Right atrium auricular region (tissue), 2 donors: Measurements from ENCODE around the gene PPP1R13B. TPM values are rescaled to one million over a fixed set of nuclear protein-coding genes. Genes with fewer than 3 reads are reported as not detected.
A peak's percentile ranks its signal among the peaks of the same experiment; 100 is the strongest.

Experiments used
- DNase-seq: peaks from one replicate; pipeline ENCODE4 v3.0.0-alpha.2; 2019; ENCODE audit warnings: low spot score
- H3K27ac ChIP-seq, 2 donors: fragments of 200-600 bp; sonication (generic); 1 replicate in 1 of 2; 2 replicates in 1 of 2; pipeline ENCODE4 v1.5.1; 2016 to 2019
- H3K27me3 ChIP-seq, 2 donors: fragments of 200-600 bp; sonication (generic); one replicate each; pipeline versions ENCODE4 v1.5.1 to v1.6.0; 2017 to 2019
- H3K36me3 ChIP-seq: fragments of 200-600 bp; sonication (generic); one replicate; pipeline ENCODE4 v1.5.1; 2016
- H3K4me1 ChIP-seq, 2 donors: fragments of 200-600 bp; sonication (generic); one replicate each; pipeline versions ENCODE4 v1.5.1 to v1.6.0; 2017 to 2019
- H3K4me3 ChIP-seq, 2 donors: fragments of 200-600 bp; sonication (generic); 1 replicate in 1 of 2; 2 replicates in 1 of 2; pipeline ENCODE4 v1.5.1; 2017 to 2019; ENCODE audit warnings: mild to moderate bottlenecking in 1 of 2, moderate library complexity in 1 of 2
- H3K9me3 ChIP-seq, 2 donors: fragments of 200-600 bp; sonication (generic); one replicate each; pipeline ENCODE4 v1.5.1; 2019
- total RNA-seq, 2 donors: library from RNA; depleted of rRNA; stranded (reverse); fragments of >200 nt; gene quantifications; one replicate each; pipeline ENCODE4 v1.1.0, GENCODE V29; 2016
- TF ChIP-seq, protein P1 (sequence below), 2 donors: fragments of 200-600 bp; sonication (generic); IDR thresholded peaks; one replicate each; pipeline ENCODE4 v1.5.1; 2019; ENCODE audit warnings: antibody characterized with exemption in 2 of 2

Gene PPP1R13B, protein sequence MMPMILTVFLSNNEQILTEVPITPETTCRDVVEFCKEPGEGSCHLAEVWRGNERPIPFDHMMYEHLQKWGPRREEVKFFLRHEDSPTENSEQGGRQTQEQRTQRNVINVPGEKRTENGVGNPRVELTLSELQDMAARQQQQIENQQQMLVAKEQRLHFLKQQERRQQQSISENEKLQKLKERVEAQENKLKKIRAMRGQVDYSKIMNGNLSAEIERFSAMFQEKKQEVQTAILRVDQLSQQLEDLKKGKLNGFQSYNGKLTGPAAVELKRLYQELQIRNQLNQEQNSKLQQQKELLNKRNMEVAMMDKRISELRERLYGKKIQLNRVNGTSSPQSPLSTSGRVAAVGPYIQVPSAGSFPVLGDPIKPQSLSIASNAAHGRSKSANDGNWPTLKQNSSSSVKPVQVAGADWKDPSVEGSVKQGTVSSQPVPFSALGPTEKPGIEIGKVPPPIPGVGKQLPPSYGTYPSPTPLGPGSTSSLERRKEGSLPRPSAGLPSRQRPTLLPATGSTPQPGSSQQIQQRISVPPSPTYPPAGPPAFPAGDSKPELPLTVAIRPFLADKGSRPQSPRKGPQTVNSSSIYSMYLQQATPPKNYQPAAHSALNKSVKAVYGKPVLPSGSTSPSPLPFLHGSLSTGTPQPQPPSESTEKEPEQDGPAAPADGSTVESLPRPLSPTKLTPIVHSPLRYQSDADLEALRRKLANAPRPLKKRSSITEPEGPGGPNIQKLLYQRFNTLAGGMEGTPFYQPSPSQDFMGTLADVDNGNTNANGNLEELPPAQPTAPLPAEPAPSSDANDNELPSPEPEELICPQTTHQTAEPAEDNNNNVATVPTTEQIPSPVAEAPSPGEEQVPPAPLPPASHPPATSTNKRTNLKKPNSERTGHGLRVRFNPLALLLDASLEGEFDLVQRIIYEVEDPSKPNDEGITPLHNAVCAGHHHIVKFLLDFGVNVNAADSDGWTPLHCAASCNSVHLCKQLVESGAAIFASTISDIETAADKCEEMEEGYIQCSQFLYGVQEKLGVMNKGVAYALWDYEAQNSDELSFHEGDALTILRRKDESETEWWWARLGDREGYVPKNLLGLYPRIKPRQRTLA
- 10 to 100 TPM; 45.7 to 47.8 TPM for total RNA-seq

DNA sequence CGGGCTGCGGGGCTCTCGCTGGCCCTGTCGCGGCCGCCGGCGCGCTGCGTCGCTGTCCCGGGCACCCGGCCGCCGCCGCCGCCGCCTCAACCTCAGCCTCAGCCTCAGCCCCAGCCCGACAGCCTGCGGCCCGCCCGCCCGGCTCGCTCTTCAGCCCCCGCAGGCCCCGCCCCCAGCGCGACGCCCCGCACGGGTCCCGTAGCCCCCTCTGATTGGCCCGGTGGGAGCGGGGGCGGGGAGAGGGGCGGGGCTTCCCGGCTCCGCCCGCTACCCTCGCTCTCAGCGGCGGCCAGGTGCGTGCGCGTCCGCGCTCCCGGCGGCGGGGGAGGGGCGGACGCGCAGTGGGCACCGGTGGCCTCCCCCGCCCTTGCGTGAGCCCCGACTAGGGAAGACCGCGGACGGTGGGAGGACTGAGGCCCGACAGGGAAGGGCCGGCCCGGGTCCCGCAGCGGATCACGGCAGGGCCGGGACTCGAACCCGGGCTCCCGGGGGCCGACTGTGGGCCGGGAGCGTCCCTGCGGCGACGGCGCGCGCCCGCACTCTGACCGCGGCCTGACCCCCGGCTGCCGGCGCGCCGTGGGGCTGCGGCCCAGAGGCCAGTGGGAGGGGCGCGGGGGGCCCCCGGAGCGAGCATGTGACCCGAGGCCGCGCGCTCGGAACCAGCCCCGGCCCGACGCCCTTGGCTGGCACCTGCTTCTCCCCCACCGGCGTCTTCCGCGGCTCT, at the start of gene PPP1R13B:
Gene PPP1R13B, minus strand, starts transcription at position 125 of the 724 bp plus-strand sequence. CDS start 268 bp downstream, outside the sequence.
- Histone ChIP-seq H3K9me3 (no peaks in the 10 kb centered on the region), H3K27me3 (no peaks in the 10 kb centered on the region), H3K4me3 (peak within 1 kb of the TSS; percentile 71 to 78), H3K4me1 (peaks cover 0 to 34% of the 10 kb centered on the region in 2 donors), H3K36me3 (peaks cover 7% of the 10 kb centered on the region), H3K27ac (peak within 1 kb of the TSS; percentile 86 to 92)
- DNase-seq = peak; percentile 86
- TF ChIP-seq, protein P1, sequence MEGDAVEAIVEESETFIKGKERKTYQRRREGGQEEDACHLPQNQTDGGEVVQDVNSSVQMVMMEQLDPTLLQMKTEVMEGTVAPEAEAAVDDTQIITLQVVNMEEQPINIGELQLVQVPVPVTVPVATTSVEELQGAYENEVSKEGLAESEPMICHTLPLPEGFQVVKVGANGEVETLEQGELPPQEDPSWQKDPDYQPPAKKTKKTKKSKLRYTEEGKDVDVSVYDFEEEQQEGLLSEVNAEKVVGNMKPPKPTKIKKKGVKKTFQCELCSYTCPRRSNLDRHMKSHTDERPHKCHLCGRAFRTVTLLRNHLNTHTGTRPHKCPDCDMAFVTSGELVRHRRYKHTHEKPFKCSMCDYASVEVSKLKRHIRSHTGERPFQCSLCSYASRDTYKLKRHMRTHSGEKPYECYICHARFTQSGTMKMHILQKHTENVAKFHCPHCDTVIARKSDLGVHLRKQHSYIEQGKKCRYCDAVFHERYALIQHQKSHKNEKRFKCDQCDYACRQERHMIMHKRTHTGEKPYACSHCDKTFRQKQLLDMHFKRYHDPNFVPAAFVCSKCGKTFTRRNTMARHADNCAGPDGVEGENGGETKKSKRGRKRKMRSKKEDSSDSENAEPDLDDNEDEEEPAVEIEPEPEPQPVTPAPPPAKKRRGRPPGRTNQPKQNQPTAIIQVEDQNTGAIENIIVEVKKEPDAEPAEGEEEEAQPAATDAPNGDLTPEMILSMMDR (IDR thresholded peaks at IDR 0.05) = no peak

DNA sequence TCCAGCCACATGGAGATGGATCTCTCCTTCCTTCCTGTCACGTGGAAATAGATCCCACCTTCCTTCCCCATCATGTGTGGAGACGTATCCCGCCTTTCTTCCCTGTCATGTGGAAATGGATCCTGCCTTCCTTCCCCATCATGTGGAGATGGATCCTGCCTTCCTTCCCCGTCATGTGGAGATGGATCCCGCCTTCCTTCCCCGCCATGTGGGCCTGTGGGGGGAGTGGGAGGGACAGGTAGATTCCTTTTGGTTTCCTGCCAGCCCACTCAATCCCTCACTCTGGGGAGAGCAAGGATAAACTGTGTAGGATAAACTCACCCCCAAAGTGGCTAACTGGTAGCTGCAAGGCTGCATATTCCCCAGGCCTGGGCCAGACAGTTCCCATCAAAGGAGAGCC, 49.2 kb upstream of the PPP1R13B start:
- no peak overlapping the region for H3K27ac ChIP-seq
- H3K9me3 ChIP-seq = no peaks in the 10 kb centered on the region
- H3K4me1 ChIP-seq = peaks cover 0 to 4% of the 10 kb centered on the region in 2 donors
- TF ChIP-seq, protein P1 (IDR thresholded peaks at IDR 0.05) = no peak
- H3K4me3 ChIP-seq = no peak overlapping the region
- DNase-seq = no peak
- H3K27me3 ChIP-seq = no peaks in the 10 kb centered on the region
- no peaks in the 10 kb centered on the region for H3K36me3 ChIP-seq

DNA sequence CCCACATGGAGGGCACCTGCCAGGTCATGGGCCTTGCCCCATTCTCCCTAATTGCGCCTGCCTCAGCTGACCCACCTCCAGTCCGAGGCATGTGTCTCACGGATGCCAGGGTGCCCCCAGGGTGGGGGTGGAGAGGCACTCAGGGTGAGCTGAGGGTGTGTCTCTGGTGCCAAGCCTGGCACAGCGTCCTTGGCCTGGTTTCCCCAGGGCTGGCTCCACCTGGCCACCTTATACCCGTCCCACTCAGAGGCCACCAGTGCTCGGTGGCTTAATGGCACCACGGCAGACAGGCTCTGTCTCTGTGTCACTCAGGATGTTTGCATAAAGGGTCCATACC, 47.3 kb upstream of the PPP1R13B start:
- TF ChIP-seq, protein P1 (IDR thresholded peaks at IDR 0.05) = no peak
- no peak for DNase-seq
- Histone ChIP-seq H3K4me1 (peaks cover 0 to 18% of the 10 kb centered on the region in 2 donors), H3K9me3 (no peaks in the 10 kb centered on the region), H3K27ac (no peak overlapping the region), H3K36me3 (no peaks in the 10 kb centered on the region), H3K4me3 (no peak overlapping the region), H3K27me3 (no peaks in the 10 kb centered on the region)

DNA sequence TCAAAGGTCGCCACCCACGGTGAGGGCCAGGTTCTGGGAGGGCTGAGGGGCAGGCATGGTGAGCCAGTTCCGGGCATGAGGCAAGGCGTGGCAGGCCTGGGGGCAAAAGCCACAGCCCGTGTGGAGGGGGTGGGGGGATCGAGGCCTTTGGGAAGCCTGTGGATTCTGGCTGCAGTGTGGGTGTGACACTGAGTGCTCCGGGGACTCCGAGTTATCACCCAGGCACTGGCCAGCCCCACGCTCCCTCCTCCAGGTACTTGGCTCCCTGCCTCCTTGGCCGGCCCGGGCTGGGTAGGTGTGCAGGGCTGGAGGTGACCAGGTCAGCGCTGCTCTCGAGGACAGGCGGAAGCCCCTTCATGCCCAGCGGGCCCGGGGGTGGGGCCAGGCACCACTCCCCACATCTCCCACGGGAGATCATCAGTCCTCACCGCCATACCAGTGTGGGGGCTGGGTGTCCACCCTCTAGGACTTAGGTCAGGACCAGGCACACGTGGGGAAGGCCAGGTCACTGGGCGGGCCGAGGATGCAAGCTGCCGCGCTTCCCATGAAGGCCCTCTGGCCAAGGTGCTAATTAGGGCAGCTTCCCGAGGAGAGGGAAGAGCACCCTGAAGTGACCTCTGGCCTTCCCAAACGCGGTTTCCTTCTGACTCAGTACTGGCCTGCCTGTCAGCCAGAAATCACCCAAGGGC, 46.8 kb upstream of the PPP1R13B start:
- TF ChIP-seq, protein P1 (IDR thresholded peaks at IDR 0.05) = no peak
- no peak overlapping the region for H3K27ac ChIP-seq
- H3K4me1 ChIP-seq = peaks cover 0 to 23% of the 10 kb centered on the region in 2 donors
- H3K4me3 ChIP-seq = no peak overlapping the region
- no peaks in the 10 kb centered on the region for H3K36me3 ChIP-seq
- DNase-seq = no peak
- no peaks in the 10 kb centered on the region for H3K9me3 ChIP-seq
- no peaks in the 10 kb centered on the region for H3K27me3 ChIP-seq

DNA sequence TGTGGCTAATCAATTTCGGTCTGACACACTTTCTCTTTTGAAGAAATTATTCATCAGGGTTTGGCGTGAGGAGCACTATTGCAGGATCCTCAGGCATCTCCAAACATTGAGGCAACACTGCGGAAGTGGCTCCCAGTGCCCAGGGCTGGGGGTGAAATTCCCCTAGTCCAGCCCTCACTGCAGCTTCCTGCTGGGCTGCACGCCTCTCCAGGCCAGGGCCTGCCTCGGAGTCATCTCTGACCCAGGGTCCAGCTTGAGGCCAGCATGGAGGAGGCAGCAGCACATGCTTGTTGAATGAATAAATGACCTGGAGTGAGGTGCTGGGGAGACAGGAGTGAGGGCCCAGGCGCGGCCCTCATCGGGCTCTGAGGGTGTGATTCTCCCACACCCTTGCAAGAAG, 44.9 kb upstream of the PPP1R13B start:
- no peak overlapping the region for H3K4me3 ChIP-seq
- no peak overlapping the region for H3K27ac ChIP-seq
- H3K36me3 ChIP-seq = no peaks in the 10 kb centered on the region
- DNase-seq = no peak
- H3K9me3 ChIP-seq = no peaks in the 10 kb centered on the region
- TF ChIP-seq, protein P1 (IDR thresholded peaks at IDR 0.05) = no peak
- peaks cover 0 to 23% of the 10 kb centered on the region in 2 donors for H3K4me1 ChIP-seq
- H3K27me3 ChIP-seq = no peaks in the 10 kb centered on the region
